Stimulated activated CD4-positive, alpha-beta T cell treated with anti-CD3 and anti-CD28 coated beads, Interleukin-15, amount 100 ng/mL, for 48 hours (primary cell): ENCODE results near the gene RXRA.

ENCODE experiments used
- DNase-seq, 2 donors: peaks; one replicate each; pipeline ENCODE4 v3.0.0-alpha.2; 2020; ENCODE audit warnings: low read depth in 2 of 2

Gene RXRA

DNA sequence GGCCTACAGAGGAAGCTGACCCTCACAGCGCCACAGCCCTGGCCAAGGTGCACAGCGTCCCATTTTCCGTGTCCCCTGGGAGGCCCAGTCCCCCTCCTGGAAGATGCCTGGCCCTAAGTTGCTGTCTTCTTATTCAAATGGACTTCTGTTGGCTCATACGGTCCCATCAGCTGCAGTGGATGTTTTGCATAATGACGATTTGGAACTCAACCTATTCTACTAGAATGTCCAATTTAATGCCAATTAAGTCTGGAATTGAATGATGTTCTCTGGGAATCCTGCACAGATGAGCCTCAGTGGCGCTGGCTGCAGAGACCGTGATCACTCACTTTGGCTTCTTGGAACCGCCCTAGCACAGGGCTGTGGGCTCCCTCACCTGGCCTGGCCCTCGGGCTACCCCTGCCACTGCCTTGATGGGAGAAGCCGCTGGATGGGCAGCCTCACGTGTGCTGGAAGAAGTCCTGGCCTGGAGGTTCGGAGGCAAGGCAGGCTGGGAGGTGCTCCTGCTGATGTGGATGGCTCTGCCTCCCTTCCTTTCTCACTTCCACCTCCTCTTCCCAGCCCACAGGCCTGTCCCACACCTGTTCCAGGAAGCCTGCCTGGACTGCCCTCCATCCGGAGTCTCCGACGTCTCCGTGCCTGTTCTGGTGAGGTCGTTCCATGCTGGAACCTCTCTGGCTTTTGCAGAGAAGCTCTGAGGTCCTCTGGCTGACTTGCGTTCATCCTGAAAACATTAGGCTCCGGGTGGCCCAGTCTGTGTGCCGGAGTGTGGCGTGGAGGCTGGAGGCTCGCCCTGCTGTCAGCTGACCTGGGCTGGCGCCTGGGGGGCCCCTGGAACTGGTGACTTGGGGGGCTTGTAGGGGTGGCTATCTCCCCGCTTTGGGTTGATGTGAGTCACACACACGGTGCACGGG, 147.1 kb downstream of the RXRA start:
- no peak for DNase-seq

DNA sequence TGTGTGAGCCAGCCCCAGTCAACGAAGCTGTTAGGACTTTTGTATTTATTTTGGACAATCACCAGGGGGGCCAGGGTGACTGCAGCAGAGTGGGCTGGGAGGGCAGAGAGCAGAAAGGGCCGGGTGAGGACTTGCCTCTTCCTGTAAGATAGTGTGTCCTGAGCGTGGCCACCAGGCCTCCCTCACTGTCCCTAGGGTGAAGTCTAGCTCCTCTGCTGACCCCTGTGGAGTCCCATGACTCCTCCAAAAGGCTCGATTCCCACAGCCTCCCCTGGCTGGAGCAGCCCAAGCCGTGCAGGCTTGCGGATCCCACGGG, 147.8 kb downstream of the RXRA start:
- no peak for DNase-seq

DNA sequence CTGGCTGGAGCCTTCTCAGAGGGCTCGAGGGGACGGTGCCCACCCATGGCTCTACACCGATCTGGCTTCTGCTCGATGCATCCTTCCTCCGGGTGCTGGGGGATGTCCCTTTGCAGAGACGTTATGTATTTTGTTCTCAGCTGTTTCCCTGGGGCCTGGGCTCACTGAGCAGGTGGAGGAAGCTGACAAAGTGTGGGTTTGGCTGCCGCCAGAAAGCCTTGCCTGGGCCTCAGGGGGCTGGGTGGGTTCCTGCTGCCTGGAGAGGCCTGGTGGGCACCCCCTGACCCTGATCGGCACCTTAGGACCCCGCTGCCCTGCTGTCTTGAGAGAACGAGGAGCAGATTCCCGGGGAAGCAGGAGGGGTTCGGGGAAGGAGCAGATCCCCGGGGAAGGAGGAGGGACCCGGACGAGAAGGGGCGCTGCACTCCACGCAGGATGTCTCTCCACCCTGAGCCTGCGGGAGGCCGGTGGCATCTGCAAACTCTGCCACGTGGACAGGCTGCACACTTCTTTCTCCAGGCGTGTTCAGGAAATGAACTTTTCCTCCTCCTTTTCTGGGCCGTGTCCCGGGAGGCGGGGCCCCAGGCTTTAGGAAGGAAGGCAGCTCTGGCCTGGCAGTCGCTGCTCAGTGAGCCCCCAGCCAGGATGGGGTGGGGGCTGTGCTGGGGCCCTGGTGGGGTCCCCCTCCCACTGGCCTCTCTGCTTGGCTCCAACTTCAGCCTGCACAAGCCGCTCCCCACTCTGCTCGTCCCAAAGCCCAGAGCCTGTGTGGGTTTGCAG, 148.9 kb downstream of the RXRA start:
- no peak for DNase-seq

DNA sequence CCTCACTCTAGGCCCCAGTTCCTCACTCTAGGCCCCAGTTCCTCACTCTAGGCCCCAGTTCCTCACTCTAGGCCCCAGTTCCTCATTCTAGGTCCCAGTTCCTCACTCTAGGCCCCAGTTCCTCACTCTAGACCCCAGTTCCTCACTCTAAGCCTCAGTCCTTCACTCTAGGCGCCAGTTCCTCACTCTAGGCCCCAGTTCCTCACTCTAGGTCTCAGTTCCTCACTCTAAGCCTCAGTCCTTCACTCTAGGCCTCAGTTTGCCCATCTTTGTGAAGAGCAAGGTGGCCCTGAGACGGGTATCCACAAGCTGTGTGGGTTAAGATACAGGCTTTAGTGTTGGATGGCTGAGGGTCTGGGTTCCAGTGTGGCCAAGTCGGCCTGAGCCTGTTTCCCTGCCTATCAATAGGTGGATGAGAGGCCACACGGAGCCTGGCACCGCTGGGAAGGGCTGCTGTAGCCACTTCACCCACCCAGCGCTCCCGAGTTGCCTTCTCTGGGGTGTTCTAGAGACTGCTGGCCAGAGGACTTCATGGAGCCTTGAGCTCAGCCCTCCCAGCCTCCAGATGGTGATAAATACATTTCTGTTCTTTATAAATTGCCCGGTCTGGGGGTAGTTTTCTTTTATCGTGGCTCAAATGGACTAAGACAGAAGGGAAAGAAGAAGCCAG, 150.2 kb downstream of the RXRA start:
- no peak for DNase-seq

DNA sequence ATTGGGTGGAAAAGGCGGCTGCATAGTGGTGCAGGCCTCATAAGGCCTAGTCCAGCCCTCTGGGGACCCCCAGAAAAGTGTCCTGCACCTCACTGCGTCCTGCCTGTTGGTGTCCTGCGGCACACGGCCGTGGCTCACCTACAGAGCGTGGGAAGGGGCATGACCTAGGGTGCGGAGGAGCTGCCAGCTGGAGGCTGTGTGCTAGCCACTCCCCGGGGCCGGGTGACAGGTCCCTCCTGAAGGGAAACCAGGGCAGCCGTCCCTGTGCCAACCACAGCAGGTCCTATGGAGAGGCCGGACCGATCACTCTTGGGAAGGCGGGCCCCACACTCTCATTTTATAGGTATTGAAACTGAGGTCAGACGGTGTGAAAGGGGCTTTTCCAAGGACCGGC, 150.7 kb downstream of the RXRA start:
- DNase-seq, result no peak

DNA sequence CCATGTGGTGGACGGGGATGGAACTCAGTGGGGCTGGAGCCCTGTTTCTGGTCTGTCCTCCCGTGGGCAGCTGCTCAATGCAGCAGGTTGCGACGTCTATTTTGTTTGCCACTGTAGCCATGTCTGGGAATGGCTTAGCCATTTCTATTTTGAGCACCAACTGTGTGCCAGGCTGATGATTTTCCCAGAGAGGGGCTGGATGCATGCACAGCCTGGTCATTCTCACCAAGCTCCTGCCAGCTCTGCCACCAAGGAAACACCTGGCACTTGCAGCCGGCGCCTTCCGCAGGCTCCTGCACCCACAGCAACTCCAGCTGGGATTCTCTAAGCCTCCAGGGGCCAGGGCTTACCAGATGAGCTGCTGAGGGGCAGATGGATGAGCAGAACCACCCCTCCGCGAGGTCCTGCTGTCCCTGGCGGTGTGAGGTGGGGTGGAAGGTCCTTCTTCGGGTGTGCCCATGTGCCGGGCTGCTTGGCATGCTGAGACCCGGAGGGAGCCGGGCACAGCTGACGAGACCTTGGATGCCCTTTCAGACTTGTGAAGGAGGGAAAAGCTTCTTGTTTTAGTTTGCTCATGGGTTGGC, 151.2 kb downstream of the RXRA start:
- DNase-seq, result no peak

DNA sequence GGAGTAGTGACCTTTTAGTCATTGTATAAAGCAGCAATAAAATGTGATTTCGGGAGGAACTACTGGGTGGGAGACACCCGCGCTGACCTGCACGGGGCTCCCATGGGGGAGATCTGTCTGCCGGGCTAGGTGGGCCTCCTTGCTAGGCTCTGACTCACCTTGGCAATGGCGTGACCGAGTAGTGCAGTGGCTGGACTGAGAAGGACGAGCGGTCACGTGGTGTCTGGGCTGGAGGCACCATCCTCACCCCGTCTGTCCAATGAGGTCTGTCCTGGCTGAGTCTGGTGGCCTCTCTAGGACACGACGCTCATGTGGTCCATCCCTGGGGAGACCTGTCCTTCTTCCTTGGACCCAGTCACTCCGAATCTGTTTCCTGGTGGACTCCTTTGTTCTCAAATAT, 151.7 kb downstream of the RXRA start:
- no peak for DNase-seq

DNA sequence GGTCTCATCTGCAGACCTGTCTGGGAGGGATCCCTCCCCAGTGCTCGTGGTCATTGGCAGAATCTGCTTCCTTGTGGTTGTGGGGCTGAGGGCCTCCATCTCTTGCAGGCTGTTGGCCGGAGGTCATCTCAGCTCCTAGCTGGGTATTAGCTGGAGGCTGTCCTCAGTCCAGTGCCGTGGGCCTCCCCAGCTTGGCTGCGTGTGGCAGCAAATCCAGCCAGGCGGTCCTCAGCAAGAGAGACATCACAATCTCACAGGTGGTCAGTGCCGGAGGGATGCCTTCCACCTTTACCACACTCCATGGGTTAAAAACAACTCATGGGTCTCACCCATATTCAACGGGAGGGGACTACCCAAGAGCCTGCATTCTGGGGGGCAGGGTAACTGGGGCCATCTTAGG, 155.5 kb downstream of the RXRA start:
- DNase-seq, result no peak

DNA sequence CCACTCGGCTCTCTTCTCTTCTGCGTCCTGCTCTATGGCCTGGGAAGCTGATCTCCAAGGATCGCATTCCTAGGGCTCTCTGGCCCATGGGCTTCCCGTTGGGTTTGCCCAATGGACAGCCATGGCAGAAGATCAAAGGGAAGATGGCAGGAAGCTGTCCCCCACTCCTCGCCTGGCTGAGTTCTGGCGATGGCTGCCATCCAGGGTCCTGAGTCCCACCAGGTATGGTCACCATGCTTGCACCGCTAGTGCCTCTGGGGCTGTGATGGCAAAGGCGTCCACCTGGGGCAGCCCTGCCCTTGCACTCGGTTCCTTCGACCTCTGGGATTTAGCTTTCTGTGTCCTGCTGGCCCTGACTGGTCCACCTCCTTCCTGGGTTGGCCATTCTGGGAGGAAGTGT, 156.0 kb downstream of the RXRA start:
- no peak for DNase-seq

DNA sequence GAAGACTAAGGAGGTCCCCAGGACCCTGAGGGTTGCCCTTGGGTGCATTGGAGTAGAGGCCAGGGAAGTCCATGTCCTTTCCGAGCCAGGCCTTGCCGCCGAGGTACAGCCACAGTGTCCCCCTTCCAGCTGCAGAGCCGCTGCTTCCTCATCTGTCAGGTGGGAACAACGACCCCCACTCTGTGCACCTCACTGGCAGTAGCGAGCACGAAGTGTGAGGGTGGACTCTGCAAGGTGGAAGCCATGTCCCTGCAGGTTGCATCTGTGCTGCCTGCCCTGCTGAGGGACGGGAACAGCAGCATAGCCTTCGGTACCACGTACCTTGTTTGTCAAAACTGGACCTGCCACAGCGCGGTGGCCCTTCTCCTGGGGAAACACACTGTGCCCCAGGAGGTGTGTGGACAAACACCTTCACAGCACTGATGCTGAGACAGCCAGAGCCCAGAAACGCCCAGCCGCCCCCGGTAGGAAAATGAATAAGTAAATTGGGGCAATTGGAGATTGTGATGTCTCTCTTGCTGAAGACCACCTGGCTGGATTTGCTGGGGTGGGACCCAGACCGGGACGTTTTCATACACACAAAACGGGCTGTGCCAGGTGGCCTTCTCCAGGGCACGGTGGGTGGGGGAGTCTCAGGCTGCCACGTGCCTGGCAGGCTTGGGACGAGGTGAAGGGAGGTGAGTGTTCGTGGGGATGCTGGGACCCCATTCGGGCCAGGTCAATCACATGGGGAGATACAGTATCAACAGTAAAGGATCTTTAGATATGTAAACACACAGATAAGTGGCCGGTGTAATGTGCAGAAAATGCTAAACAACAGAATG, 157.3 kb downstream of the RXRA start:
- no peak for DNase-seq

DNA sequence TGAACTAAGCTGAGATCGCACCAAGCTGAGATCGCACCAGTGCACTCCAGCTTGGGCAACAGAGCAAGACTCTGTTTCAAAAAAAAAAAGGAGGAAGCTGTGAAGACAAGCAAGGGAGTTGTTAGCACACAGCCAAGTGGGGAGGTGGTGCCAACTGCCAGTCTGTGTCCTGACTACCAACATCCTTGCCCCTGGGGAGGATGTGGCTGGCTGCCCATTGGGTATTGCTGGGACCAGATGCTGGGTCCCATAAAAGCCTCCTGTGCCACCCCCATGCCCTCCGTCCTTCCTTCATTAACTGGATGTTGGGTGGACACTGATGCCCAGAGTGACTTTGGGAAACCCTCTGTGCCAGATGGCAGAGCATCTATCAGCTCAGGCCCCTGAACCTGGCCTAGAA, 158.2 kb downstream of the RXRA start:
- no peak for DNase-seq

DNA sequence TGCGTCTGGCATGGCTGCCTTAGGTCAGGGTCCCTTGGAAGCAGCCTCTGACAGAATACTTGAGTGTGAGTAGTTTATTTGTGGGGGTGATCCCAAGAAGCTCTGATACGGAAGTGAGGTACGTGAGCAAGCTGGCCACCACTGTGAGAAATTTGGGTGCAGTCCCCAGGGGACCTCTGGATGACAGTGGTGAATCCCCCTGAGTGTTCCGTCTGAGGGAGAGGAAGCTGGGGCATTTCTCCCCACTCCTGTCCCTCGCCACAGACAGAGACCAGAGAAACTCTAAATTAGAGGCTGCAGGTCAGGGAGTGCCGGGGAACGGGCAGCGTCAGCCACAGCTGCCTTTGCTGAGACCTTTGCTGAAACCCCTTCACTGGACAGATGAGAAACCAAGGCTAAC, 159.4 kb downstream of the RXRA start:
- no peak for DNase-seq

DNA sequence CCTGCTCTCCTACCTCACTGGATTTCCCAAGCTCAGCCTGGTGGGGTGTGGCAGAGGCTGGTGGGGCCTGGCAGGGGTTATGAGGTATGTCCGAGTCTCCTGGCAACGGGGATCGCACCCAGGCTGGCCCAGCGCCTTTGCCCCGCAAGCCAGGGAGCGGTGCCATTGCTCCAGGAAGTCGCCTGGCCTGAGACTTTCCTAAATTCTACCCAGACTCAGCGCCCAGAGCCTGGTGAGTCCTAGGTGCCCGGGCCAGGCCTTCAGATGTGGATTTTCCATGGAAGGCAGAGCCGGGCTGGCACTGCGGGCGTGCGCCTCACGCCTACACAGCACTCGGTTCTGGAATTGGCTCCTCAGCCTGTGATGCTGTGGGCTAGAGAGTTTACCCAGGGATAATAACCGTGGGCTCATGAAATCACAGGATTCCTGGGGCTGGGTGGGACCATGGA, 159.9 kb downstream of the RXRA start:
- DNase-seq, result no peak

DNA sequence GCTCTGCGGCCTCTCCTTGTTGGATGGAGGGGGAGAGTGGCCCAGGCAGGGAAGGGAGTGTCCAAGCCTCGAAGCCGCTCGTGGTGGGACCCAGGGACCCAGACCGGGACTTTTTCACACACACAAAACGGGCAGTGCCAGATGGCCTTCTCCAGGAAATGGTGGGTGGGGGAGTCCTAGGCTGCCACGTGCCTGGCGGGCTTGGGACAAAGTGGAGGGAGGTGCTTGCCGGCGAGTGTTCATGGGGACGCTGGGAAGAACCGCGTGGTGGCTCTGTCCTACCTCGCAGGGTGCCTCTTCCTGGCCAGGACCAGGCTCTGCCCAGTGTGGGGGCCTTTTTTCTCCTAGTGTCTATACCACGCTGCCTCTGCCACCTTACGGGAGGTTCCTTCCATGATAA, 160.3 kb downstream of the RXRA start:
- DNase-seq, result no peak
